ENCODE results near the gene ARHGAP10. TPM values are rescaled to one million over a fixed set of nuclear protein-coding genes. Genes with fewer than 3 reads are reported as not detected.

The ARHGAP10 gene
- total RNA-seq, 1 donor from 2014 or later: 28.0 TPM

DNA sequence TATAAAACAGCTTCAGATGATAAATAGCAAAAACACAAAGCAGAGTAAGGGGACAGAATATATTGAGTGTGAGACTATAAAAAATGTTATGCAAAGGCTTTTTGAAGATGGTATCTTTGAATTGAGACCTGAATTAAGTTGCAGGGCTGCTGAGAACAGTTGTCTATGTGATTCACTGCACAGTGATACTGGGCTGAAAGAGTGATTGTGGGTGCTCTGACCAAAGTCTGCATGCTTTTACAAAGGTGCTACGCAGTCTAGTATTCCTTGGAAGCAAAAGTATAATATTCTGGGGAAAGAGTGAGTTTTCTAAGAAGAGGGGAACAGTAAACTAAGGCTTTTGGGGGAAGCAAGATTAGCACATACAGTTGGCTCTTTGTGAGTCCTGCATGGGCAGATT lies 234.0 kb downstream of the ARHGAP10 start:
- Histone ChIP-seq H3K9ac (ENCODE audit: low read length) (no peak overlapping the region), H3K4me3 (ENCODE audit: insufficient read depth, low read depth, low read length) (no peak overlapping the region), H2AFZ (ENCODE audit: low read depth, low read length) (no peak overlapping the region), H3K4me1 (ENCODE audit: insufficient read depth, low read length) (no peaks in the 10 kb centered on the region), H3K27me3 (ENCODE audit: insufficient read depth, low read length) (no peaks in the 10 kb centered on the region), H4K20me1 (ENCODE audit: insufficient read depth, low read length) (peaks cover 8% of the 10 kb centered on the region), H3K4me2 (ENCODE audit: low read length) (no peak overlapping the region), H3K9me3 (ENCODE audit: insufficient read depth, low read depth, low read length) (no peaks in the 10 kb centered on the region), H3K27ac (ENCODE audit: low read depth, low read length) (no peak overlapping the region), H3K79me2 (ENCODE audit: insufficient read depth, low read length) (no peaks in the 10 kb centered on the region), H3K36me3 (ENCODE audit: insufficient read depth, low read length) (peaks cover 4% of the 10 kb centered on the region)
- DNase-seq (ENCODE audit: low read depth): no peak
- Mint-ChIP-seq H3K36me3 (ENCODE audit: low read depth, unreplicated experiment) (peaks cover 9% of the 10 kb centered on the region), H3K27me3 (ENCODE audit: low read depth, unreplicated experiment) (no peaks in the 10 kb centered on the region), H3K4me3 (ENCODE audit: unreplicated experiment) (no peak overlapping the region), H3K27ac (ENCODE audit: unreplicated experiment) (no peak overlapping the region), H3K9me3 (ENCODE audit: unreplicated experiment) (no peaks in the 10 kb centered on the region), H3K4me1 (ENCODE audit: low read depth, unreplicated experiment) (peaks cover 13% of the 10 kb centered on the region)
- no peak for FAIRE-seq
- no peak for TF ChIP-seq EZH2 (IDR thresholded peaks at IDR 0.05; ENCODE audit: insufficient read depth, low read length)
- no peak for TF ChIP-seq CTCF (IDR thresholded peaks at IDR 0.05; ENCODE audit: insufficient read depth, low read depth, low read length)

- Mint-ChIP-seq H3K4me1 (ENCODE audit: low read depth, unreplicated experiment) (peaks cover 13% of the 10 kb centered on the region), H3K9me3 (ENCODE audit: unreplicated experiment) (peaks cover 4% of the 10 kb centered on the region), H3K27ac (ENCODE audit: unreplicated experiment) (no peak overlapping the region), H3K4me3 (ENCODE audit: unreplicated experiment) (no peak overlapping the region), H3K36me3 (ENCODE audit: low read depth, unreplicated experiment) (peaks cover 13% of the 10 kb centered on the region), H3K27me3 (ENCODE audit: low read depth, unreplicated experiment) (no peaks in the 10 kb centered on the region)
- H3K4me2 ChIP-seq (ENCODE audit: low read length): no peak overlapping the region
- DNase-seq (ENCODE audit: low read depth) (peak; percentile 10), FAIRE-seq (no peak)
- no peak overlapping the region for H3K4me3 ChIP-seq (ENCODE audit: insufficient read depth, low read depth, low read length)
- H4K20me1 ChIP-seq (ENCODE audit: insufficient read depth, low read length): no peaks in the 10 kb centered on the region
- no peak overlapping the region for H3K27ac ChIP-seq (ENCODE audit: low read depth, low read length)
- TF ChIP-seq EZH2 (IDR thresholded peaks at IDR 0.05; ENCODE audit: insufficient read depth, low read length) (no peak), CTCF (IDR thresholded peaks at IDR 0.05; ENCODE audit: insufficient read depth, low read depth, low read length) (no peak)
- H3K79me2 ChIP-seq (ENCODE audit: insufficient read depth, low read length): no peaks in the 10 kb centered on the region
- no peaks in the 10 kb centered on the region for H3K9me3 ChIP-seq (ENCODE audit: insufficient read depth, low read depth, low read length)
- no peak overlapping the region for H2AFZ ChIP-seq (ENCODE audit: low read depth, low read length)
- H3K9ac ChIP-seq (ENCODE audit: low read length): no peak overlapping the region
- no peaks in the 10 kb centered on the region for H3K27me3 ChIP-seq (ENCODE audit: insufficient read depth, low read length)
- H3K36me3 ChIP-seq (ENCODE audit: insufficient read depth, low read length): peaks cover 4% of the 10 kb centered on the region
- no peaks in the 10 kb centered on the region for H3K4me1 ChIP-seq (ENCODE audit: insufficient read depth, low read length)
These were observed 236.8 kb downstream of the ARHGAP10 start for GRCh38 chr4:147968641-147969040.

- no peak for TF ChIP-seq EZH2 (IDR thresholded peaks at IDR 0.05; ENCODE audit: insufficient read depth, low read length)
- no peak for TF ChIP-seq CTCF (IDR thresholded peaks at IDR 0.05; ENCODE audit: insufficient read depth, low read depth, low read length)
- H3K9me3 ChIP-seq (ENCODE audit: insufficient read depth, low read depth, low read length): no peaks in the 10 kb centered on the region
- no peaks in the 10 kb centered on the region for H3K27me3 ChIP-seq (ENCODE audit: insufficient read depth, low read length)
- H3K4me3 Mint-ChIP-seq (ENCODE audit: unreplicated experiment): no peak overlapping the region
- no peak overlapping the region for H3K4me3 ChIP-seq (ENCODE audit: insufficient read depth, low read depth, low read length)
- H3K4me1 Mint-ChIP-seq (ENCODE audit: low read depth, unreplicated experiment): peaks cover 13% of the 10 kb centered on the region
- no peaks in the 10 kb centered on the region for H3K27me3 Mint-ChIP-seq (ENCODE audit: low read depth, unreplicated experiment)
- H3K9ac ChIP-seq (ENCODE audit: low read length): no peak overlapping the region
- H2AFZ ChIP-seq (ENCODE audit: low read depth, low read length): no peak overlapping the region
- no peak overlapping the region for H3K27ac ChIP-seq (ENCODE audit: low read depth, low read length)
- peaks cover 12% of the 10 kb centered on the region for H3K36me3 Mint-ChIP-seq (ENCODE audit: low read depth, unreplicated experiment)
- DNase-seq (ENCODE audit: low read depth): no peak
- no peak overlapping the region for H3K4me2 ChIP-seq (ENCODE audit: low read length)
- no peak for FAIRE-seq
- H3K27ac Mint-ChIP-seq (ENCODE audit: unreplicated experiment): peak overlapping the region; percentile 21
- H4K20me1 ChIP-seq (ENCODE audit: insufficient read depth, low read length): no peaks in the 10 kb centered on the region
- no peaks in the 10 kb centered on the region for H3K79me2 ChIP-seq (ENCODE audit: insufficient read depth, low read length)
- H3K9me3 Mint-ChIP-seq (ENCODE audit: unreplicated experiment): peaks cover 4% of the 10 kb centered on the region
- no peaks in the 10 kb centered on the region for H3K4me1 ChIP-seq (ENCODE audit: insufficient read depth, low read length)
- peaks cover 4% of the 10 kb centered on the region for H3K36me3 ChIP-seq (ENCODE audit: insufficient read depth, low read length)
These were observed 237.9 kb downstream of the ARHGAP10 start for GRCh38 chr4:147969573-147970385.

Data from astrocyte (in vitro differentiated cells and primary cell).